ENCODE data around the gene PTPRD. TPM values are rescaled to one million over a fixed set of nuclear protein-coding genes. Genes with fewer than 3 reads are reported as not detected.

Gene PTPRD
- total RNA-seq, 1 donor from 2014 or later, result 532 TPM

GRCh38 chr9:8384091-8384490 lies 2228.7 kb downstream of the PTPRD start:
- Mint-ChIP-seq H3K36me3 (ENCODE audit: unreplicated experiment) (no peaks in the 10 kb centered on the region), H3K27ac (ENCODE audit: unreplicated experiment) (no peak overlapping the region), H3K4me3 (ENCODE audit: unreplicated experiment) (no peak overlapping the region), H3K4me1 (ENCODE audit: low read depth, unreplicated experiment) (peaks cover 6% of the 10 kb centered on the region), H3K9me3 (ENCODE audit: unreplicated experiment) (peaks cover 1% of the 10 kb centered on the region), H3K27me3 (ENCODE audit: unreplicated experiment) (peaks cover 5% of the 10 kb centered on the region)
- no peak for DNase-seq
- TF ChIP-seq, protein P1, sequence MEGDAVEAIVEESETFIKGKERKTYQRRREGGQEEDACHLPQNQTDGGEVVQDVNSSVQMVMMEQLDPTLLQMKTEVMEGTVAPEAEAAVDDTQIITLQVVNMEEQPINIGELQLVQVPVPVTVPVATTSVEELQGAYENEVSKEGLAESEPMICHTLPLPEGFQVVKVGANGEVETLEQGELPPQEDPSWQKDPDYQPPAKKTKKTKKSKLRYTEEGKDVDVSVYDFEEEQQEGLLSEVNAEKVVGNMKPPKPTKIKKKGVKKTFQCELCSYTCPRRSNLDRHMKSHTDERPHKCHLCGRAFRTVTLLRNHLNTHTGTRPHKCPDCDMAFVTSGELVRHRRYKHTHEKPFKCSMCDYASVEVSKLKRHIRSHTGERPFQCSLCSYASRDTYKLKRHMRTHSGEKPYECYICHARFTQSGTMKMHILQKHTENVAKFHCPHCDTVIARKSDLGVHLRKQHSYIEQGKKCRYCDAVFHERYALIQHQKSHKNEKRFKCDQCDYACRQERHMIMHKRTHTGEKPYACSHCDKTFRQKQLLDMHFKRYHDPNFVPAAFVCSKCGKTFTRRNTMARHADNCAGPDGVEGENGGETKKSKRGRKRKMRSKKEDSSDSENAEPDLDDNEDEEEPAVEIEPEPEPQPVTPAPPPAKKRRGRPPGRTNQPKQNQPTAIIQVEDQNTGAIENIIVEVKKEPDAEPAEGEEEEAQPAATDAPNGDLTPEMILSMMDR (IDR thresholded peaks at IDR 0.05; ENCODE audit: partially characterized antibody, unreplicated experiment), result no peak

GRCh38 chr9:8382777-8383527 lies 2229.8 kb downstream of the PTPRD start:
- H3K4me3 Mint-ChIP-seq (ENCODE audit: unreplicated experiment), result no peak overlapping the region
- no peak overlapping the region for H3K27ac Mint-ChIP-seq (ENCODE audit: unreplicated experiment)
- H3K4me1 Mint-ChIP-seq (ENCODE audit: low read depth, unreplicated experiment), result peaks cover 9% of the 10 kb centered on the region
- TF ChIP-seq, protein P1 (IDR thresholded peaks at IDR 0.05; ENCODE audit: partially characterized antibody, unreplicated experiment), result no peak
- peaks cover 5% of the 10 kb centered on the region for H3K27me3 Mint-ChIP-seq (ENCODE audit: unreplicated experiment)
- H3K9me3 Mint-ChIP-seq (ENCODE audit: unreplicated experiment), result peaks cover 1% of the 10 kb centered on the region
- DNase-seq, result no peak
- H3K36me3 Mint-ChIP-seq (ENCODE audit: unreplicated experiment), result no peaks in the 10 kb centered on the region

DNA sequence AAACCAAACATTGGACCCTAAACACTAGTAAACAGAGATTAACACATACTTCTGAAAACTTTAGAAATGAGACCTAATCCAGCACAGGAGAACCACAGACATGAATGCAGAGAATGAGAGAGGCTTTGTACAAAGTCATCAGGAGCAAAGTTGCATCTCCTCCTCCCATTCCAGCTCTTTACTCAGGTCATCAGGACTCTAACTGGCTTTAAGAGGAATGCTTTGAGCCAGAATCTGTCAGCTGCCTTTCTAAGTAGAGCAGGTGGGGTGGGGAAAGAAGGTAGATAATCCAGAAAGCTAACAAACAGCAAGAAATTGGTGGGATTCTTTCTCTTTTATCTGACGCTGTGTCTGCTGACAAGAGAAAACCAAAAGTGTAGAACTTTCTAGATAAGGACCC lies 2230.5 kb downstream of the PTPRD start:
- TF ChIP-seq, protein P1 (IDR thresholded peaks at IDR 0.05; ENCODE audit: partially characterized antibody, unreplicated experiment), result no peak
- H3K4me3 Mint-ChIP-seq (ENCODE audit: unreplicated experiment), result no peak overlapping the region
- H3K4me1 Mint-ChIP-seq (ENCODE audit: low read depth, unreplicated experiment), result peaks cover 9% of the 10 kb centered on the region
- peaks cover 1% of the 10 kb centered on the region for H3K9me3 Mint-ChIP-seq (ENCODE audit: unreplicated experiment)
- H3K36me3 Mint-ChIP-seq (ENCODE audit: unreplicated experiment), result no peaks in the 10 kb centered on the region
- no peak for DNase-seq
- H3K27ac Mint-ChIP-seq (ENCODE audit: unreplicated experiment), result no peak overlapping the region
- H3K27me3 Mint-ChIP-seq (ENCODE audit: unreplicated experiment), result peaks cover 5% of the 10 kb centered on the region

- Mint-ChIP-seq H3K4me3 (ENCODE audit: unreplicated experiment) (no peak overlapping the region), H3K36me3 (ENCODE audit: unreplicated experiment) (no peaks in the 10 kb centered on the region), H3K27me3 (ENCODE audit: unreplicated experiment) (peaks cover 5% of the 10 kb centered on the region), H3K9me3 (ENCODE audit: unreplicated experiment) (peaks cover 1% of the 10 kb centered on the region), H3K4me1 (ENCODE audit: low read depth, unreplicated experiment) (peaks cover 9% of the 10 kb centered on the region), H3K27ac (ENCODE audit: unreplicated experiment) (no peak overlapping the region)
- no peak for DNase-seq
- TF ChIP-seq, protein P1 (IDR thresholded peaks at IDR 0.05; ENCODE audit: partially characterized antibody, unreplicated experiment), result no peak
Observed at GRCh38 chr9:8381601-8382000, 2231.2 kb downstream of the PTPRD start.

- TF ChIP-seq, protein P1 (IDR thresholded peaks at IDR 0.05; ENCODE audit: partially characterized antibody, unreplicated experiment), result no peak
- Mint-ChIP-seq H3K4me1 (ENCODE audit: low read depth, unreplicated experiment) (peaks cover 2% of the 10 kb centered on the region), H3K36me3 (ENCODE audit: unreplicated experiment) (no peaks in the 10 kb centered on the region), H3K4me3 (ENCODE audit: unreplicated experiment) (no peak overlapping the region), H3K9me3 (ENCODE audit: unreplicated experiment) (no peaks in the 10 kb centered on the region), H3K27me3 (ENCODE audit: unreplicated experiment) (no peaks in the 10 kb centered on the region), H3K27ac (ENCODE audit: unreplicated experiment) (no peak overlapping the region)
- no peak for DNase-seq
Observed at GRCh38 chr9:8374471-8374870, 2238.3 kb downstream of the PTPRD start.
